ENCODE results near the gene RAD51B.

DNA sequence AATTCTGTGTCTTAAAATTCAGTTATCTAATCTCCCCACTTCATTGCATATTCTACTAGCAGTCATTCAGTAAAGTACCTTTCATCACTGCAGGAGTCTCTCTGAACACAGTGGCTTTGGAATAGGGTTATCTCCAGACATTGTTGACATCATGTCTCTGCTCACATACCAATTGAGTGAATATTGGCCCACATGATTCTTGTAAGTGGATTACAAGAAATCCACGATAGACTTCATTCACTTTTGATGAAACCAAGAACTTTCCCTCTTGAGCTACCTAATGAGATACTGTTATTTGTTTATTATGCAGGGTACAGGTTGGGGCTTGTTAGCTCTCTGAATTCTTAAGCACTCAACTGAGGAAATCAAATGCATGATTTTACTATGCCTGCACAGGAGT lies 284.9 kb downstream of the RAD51B start:
- TF ChIP-seq, protein P1, sequence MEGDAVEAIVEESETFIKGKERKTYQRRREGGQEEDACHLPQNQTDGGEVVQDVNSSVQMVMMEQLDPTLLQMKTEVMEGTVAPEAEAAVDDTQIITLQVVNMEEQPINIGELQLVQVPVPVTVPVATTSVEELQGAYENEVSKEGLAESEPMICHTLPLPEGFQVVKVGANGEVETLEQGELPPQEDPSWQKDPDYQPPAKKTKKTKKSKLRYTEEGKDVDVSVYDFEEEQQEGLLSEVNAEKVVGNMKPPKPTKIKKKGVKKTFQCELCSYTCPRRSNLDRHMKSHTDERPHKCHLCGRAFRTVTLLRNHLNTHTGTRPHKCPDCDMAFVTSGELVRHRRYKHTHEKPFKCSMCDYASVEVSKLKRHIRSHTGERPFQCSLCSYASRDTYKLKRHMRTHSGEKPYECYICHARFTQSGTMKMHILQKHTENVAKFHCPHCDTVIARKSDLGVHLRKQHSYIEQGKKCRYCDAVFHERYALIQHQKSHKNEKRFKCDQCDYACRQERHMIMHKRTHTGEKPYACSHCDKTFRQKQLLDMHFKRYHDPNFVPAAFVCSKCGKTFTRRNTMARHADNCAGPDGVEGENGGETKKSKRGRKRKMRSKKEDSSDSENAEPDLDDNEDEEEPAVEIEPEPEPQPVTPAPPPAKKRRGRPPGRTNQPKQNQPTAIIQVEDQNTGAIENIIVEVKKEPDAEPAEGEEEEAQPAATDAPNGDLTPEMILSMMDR (IDR thresholded peaks at IDR 0.05) = no peak
- TF ChIP-seq POLR2A (IDR thresholded peaks at IDR 0.05) = no peak
